Adipose tissue (tissue), 3 donors: ENCODE measurements around the gene CHCHD6. TPM values are rescaled to one million over a fixed set of nuclear protein-coding genes. Genes with fewer than 3 reads are reported as not detected.

Experiments
- H3K27ac ChIP-seq: one replicate; pipeline ENCODE4 v1.5.1; 2013; ENCODE audit warnings: low read depth, low read length
- WGBS, 3 donors: extraction: QIAGEN DNeasy Blood & Tissue Kit; methylation state at CpG; one replicate each; pipeline ENCODE4 v1.1.7; 2013; 5-methylcytosine and 5-hydroxymethylcytosine counted together
- polyA plus RNA-seq, 3 donors: library from polyadenylated mRNA; stranded (reverse); fragments of 200-250 nt; gene quantifications; one replicate each; pipeline ENCODE4 v1.2.3, GENCODE V29; 2013
- donor health status: healthy with polysubstance abuse.
- donor health status: Bipolar disorder and iron deficiency.
- donor health status: healthy.

The CHCHD6 gene
- polyA plus RNA-seq, 3 donors, result 10.0 to 12.9 (median 10.2) TPM

- WGBS, 3 donors, result 96 to 100% (median 99%) methylated on average over 1 of the region's 1 CpG
- H3K27ac ChIP-seq, result no peak overlapping the region
Measured at GRCh38 chr3:126723801-126724200, 19.8 kb downstream of the CHCHD6 start.

DNA sequence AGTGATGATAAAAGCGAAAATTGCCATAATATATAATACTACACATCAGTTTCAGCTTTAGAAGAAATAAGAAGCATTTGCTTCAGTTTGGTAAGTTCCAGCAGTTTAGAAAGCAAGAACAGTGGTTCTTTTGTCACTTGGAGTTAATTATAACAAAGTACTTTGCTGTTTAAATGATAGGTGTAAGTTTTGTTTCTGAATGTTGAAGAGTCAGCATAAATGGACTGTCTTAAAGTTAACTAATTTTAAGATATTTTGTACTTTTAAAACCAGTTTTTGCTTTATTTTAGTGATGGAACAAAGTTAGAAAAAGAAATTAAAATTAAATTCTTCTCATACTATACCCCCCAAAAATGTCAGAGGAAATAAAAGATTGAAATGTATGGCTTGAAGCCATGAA lies 24.6 kb downstream of the CHCHD6 start:
- 97 to 100% (median 99%) methylated on average over 1 of the region's 1 CpG for WGBS, 3 donors
- H3K27ac ChIP-seq, result no peak overlapping the region

DNA sequence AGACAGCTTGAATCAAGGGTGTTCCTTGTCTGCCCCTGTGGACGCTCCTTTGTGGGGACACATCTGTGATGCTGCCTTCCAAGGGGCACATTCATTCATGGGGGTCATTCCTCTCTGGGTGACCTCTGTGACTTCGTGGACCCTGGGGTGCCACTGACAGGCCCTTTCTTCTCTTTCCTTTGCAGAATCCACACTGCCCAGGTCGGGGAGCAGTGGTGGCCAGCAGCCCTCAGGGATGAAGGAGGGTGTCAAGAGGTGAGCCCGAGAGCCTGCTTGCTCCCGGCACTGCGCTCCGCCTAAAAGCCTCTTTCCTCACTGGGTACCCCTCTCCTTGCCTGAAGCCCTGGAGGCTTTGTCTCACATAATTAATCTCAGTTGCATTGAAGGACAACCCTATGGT lies 26.3 kb downstream of the CHCHD6 start:
- WGBS, 3 donors, result 93 to 99% (median 95%) methylated on average over 4 to 7 of the region's 7 CpGs
- no peak overlapping the region for H3K27ac ChIP-seq

DNA sequence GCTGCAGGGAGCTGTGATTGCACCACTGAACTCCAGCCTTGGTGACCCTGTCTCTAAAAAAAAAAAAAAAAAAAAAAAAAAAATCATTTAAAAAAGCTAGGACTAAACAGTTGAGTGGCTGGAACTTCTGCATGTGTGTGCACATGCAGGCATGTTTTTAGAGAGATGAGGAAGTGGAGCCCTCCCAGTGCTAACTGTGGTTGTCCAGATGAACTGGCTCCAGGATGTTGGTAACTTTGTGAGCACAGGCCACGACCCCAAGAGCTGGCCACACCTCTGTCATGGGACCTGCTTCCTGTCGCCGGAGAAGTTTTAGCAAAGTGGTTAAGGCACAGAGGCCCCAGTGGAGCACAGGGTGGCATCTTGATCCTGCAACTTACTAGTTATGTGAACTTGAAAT lies 27.0 kb downstream of the CHCHD6 start:
- no peak overlapping the region for H3K27ac ChIP-seq
- 43 to 86% (median 46%) methylated on average over 3 of the region's 3 CpGs for WGBS, 3 donors

GRCh38 chr3:126732281-126733060 lies 28.4 kb downstream of the CHCHD6 start:
- H3K27ac ChIP-seq, result no peak overlapping the region
- 78 to 87% (median 79%) methylated on average over 6 of the region's 6 CpGs for WGBS, 3 donors

DNA sequence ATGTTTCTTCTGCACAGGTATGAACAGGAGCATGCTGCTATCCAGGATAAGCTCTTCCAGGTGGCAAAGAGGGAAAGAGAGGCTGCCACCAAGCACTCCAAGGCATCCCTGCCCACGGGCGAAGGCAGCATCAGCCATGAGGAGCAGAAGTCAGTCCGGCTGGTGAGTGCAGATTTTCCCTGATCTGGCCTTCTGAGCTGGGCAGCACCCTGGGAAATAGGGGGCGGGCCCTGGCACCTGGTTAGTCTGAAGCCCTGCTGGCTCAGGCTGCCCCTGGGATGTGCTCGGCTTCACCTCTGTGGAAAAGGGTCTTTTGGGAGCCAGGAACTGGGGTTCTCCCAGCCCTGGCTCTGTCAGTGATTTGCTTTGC lies 29.0 kb downstream of the CHCHD6 start:
- no peak overlapping the region for H3K27ac ChIP-seq
- 96 to 97% (median 97%) methylated on average over 5 of the region's 5 CpGs for WGBS, 3 donors

- WGBS, 3 donors, result 79 to 86% (median 84%) methylated on average over 5 of the region's 5 CpGs
- H3K27ac ChIP-seq, result no peak overlapping the region
Measured at GRCh38 chr3:126734106-126734723, 30.2 kb downstream of the CHCHD6 start.

DNA sequence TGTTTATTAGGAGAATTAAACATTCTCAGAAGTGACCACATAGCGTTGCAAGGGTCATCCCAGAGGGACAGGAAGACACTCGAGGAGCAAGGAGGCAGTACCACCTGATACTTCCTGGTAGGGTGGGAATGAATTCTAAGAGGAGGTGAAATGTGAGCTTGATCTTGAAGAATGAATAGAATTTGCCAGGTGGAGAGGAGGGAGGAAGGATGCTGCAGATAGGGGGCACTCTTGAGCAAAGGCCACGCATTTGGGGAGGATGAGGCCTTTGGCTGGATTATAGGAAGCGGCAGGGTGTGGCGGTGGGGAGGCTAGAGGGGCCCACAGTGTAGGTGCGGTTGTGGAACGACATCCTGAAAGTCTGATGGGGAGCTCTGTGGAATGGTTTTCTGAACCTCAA lies 33.5 kb downstream of the CHCHD6 start:
- no peak overlapping the region for H3K27ac ChIP-seq
- WGBS, 3 donors, result 94 to 97% (median 95%) methylated on average over 7 of the region's 7 CpGs

DNA sequence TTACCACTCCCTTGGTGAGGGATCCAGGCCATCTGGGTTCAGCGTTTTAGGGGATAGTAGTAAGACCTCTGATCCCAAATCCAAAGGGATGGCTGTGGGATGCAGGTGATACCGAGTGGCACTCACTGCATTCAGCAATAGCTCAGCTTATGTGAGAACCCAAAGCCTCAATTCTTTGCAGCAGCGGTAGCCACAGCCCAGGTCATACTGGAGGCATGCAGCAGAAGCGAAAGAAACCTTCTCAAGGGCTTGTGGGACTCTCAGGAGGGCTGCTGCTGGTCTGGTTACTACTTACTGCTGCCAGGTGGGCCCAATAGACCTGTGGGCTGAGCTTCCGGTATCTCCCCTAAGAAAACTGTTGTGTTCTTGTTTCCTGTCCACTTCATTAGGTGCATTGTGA lies 38.0 kb downstream of the CHCHD6 start:
- WGBS, 3 donors, result 93 to 95% (median 94%) methylated on average over 5 of the region's 5 CpGs
- H3K27ac ChIP-seq, result no peak overlapping the region

GRCh38 chr3:126743350-126743749 lies 39.3 kb downstream of the CHCHD6 start:
- 93 to 94% (median 93%) methylated on average over 5 of the region's 5 CpGs for whole genome bisulfite sequencing, 3 donors
- no peak overlapping the region for H3K27ac ChIP-seq

DNA sequence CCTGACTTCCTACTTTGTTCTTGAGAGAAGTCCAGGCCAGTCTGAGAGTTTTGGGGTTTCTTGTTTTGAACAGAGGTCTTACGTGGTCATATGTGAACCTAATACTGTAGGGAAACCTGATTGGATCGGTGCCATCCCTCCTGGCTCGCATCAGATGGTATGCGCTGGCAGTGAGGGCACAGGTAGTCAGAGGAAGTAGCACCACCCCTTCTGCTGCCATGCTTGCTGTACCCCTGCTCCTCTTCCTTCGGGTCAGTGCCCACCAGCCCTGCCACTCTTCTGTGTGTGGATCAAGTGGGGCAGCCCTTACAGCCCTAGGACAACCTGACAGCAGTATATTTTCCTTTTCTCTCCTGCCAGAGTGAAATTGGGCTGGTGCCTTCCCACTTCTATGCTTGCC lies 39.7 kb downstream of the CHCHD6 start:
- WGBS, 3 donors, result 90 to 100% (median 94%) methylated on average over 5 of the region's 5 CpGs

GRCh38 chr3:126745760-126746394 lies 41.8 kb downstream of the CHCHD6 start:
- H3K27ac ChIP-seq, result no peak overlapping the region
- WGBS, 3 donors, result 86 to 94% (median 92%) methylated on average over 6 of the region's 6 CpGs

More for the DNA sequence above, 39.7 kb downstream of the CHCHD6 start:
- no peak overlapping the region for H3K27ac ChIP-seq

DNA sequence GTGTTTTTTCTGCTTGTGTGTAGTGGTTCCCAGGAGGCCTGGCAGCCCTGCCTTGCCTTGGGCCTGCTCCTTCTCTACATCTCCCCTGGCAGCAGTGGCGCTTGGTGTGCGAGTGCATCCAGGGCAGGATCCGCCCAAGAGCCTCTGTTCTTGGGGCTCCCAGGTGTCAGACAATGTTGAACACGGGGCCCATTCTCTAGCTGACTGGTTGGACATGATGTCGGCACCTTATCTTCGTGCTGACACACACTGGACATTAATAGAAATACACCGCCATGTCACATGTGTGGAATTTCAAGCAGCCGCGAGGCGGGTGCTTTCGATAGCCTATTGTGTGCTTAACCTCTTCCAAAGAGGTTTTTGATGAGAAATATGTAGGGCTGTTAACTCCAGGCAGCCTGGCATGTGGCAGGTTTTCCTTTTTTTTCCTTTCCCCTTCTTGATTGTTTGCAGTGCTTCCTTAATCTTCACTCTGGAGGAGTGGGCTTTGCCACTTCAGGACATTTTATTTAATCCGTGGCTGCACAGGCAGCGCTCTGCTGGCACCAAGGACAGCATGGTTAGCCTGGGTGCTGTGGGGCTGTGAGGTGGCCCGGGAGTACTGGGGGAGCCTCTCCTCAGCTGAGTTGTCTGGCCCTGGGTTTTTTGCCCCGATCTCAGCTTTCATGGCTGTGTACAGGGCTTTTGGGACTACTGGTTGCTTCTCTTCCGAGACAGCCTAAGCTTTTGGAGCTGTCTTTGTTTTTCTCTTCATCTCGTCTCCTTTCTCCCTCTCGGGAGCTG lies 42.5 kb downstream of the CHCHD6 start:
- WGBS, 3 donors, result 67 to 86% (median 80%) methylated on average over 18 of the region's 18 CpGs
- no peak overlapping the region for H3K27ac ChIP-seq

DNA sequence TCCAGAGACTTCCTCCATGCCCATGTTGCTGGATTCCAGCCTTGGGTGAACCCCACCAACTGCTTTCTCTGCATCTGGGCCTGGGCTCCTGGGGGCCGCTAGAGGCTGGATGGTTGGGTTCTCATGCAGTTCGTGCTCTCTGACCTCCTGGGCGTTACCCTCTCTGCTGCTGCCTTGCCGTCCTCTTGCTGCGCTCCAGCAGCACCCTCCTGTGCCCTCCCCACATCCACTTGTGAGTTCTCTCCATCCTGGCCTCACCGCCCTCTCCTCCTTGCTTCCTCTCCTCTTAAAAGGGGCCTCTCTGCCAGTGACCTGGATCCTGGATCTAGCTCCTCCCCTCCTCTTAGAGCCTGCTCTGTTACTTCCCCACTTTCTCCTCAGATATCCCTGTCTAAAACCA lies 43.7 kb downstream of the CHCHD6 start:
- WGBS, 3 donors, result 94 to 98% (median 94%) methylated on average over 6 of the region's 6 CpGs

GRCh38 chr3:126748701-126749546 lies 44.9 kb downstream of the CHCHD6 start:
- no peak overlapping the region for H3K27ac ChIP-seq
- WGBS, 3 donors, result 85 to 90% (median 88%) methylated on average over 5 of the region's 5 CpGs

More for the DNA sequence above, 43.7 kb downstream of the CHCHD6 start:
- no peak overlapping the region for H3K27ac ChIP-seq

GRCh38 chr3:126749547-126749875 lies 45.5 kb downstream of the CHCHD6 start:
- no peak overlapping the region for H3K27ac ChIP-seq
- WGBS, 3 donors, result 91 to 97% (median 95%) methylated on average over 3 of the region's 3 CpGs

DNA sequence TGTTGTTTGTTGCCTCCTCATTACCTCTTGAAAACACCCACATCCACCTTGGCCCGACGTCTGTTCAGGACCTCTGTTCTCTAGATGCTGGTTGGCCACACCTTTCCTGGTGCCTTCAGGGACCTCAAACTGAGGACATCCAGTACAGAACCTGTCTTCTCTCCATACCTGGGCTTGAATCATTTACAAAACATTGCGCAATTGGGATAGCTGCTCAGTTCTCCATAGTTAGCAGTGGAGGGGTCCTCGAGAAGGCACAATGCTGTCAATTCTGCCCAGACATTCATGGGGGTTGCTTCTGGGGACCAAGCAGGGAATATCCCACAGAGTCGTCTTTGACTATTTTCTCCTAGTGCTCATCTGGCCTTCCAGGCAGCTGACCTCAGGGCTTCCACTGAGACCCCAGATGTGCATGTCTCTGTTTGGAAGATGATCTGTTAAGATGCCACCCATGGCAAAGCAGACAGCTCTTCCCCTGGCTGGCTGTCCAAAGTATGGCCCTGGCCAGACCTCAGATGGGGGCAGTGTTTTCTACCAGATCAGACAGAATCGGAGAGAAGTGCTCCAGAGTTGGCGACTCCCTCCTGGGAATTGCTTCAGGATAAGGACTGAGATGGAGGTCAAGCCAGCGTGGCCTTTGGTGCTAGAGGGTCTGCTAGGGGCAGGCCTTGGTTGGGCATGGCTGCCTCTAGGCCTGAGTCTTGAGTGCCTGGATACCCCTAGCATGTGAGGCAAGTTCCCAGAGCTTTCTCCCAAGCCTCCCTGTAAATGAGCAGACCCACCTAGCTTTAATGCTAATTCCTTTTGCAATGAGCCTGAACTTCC lies 46.1 kb downstream of the CHCHD6 start:
- WGBS, 3 donors, result 92 to 94% (median 93%) methylated on average over 8 of the region's 8 CpGs
- H3K27ac ChIP-seq, result no peak overlapping the region
